ENCODE data around the gene NSUN4. TPM values are rescaled to one million over a fixed set of nuclear protein-coding genes. Genes with fewer than 3 reads are reported as not detected.
A peak's percentile ranks its signal among the peaks of the same experiment; 100 is the strongest.

Gene NSUN4
- total and polyA plus RNA-seq, 9 of the 15 experiments (the other 6 are each of a cell fraction or from before 2014, with no cell fraction given), result 33.4 to 60.2 (median 46.3) TPM

DNA sequence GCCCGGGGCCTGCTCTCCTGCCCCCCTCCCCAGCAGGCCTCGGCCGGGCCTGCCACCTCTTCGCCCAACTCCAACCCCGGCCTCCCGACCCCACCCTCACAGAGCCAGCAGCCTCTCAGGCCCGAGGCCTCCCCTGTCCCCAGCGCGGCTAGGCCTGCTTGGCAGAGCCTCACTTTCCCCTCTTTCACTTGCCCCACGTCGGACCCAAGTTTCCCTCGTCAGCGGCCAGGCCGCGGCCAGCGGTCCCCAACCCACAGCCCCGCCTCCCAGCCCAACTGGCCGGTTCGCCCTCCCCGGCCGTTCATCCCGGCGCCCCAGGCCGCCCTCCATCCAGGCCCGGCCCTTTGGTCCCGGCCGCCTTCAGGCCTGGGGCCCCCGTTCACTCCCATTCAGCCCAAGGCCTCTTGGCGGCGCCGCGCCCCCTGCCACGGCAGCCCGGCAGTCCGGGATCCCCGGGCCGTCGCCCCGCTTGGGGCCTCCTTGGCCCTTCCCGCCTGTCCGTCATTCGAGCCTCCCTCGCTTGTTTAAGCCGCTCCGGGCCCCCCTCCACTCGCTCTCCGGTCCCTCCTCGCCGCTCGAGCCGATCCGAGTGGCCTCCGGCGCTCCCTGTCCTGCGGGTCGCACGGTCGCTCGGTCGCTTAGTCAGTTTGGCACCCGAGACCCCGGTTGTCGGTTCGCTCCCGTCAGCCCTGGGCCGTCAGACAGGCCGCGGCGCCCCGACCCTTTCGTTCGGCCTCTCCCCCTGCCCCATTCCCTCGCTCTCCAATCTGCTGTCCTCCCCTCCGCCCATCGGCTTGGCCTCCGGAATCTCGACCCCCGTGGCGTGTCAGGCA lies 38.6 kb upstream of the NSUN4 start (continued):
- TF ChIP-seq, protein P1, sequence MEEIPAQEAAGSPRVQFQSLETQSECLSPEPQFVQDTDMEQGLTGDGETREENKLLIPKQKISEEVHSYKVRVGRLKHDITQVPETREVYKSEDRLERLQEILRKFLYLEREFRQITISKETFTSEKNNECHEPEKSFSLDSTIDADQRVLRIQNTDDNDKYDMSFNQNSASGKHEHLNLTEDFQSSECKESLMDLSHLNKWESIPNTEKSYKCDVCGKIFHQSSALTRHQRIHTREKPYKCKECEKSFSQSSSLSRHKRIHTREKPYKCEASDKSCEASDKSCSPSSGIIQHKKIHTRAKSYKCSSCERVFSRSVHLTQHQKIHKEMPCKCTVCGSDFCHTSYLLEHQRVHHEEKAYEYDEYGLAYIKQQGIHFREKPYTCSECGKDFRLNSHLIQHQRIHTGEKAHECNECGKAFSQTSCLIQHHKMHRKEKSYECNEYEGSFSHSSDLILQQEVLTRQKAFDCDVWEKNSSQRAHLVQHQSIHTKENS (CRISPR knock-in tag; IDR thresholded peaks at IDR 0.05), result no peak
- TF ChIP-seq ZNF318 (IDR thresholded peaks at IDR 0.05; ENCODE audit: borderline replicate concordance in 1 of 2, low read depth in 1 of 2) (0 out of 4 replicates have a peak, but pooled peaks of 1 of the 2 experiments have one; percentile 11), KLF10 (CRISPR knock-in tag; IDR thresholded peaks at IDR 0.05) (no peak), CAMTA2 (CRISPR knock-in tag; conservative IDR thresholded peaks at IDR 0.05) (0 out of 2 replicates have a peak, but pooled peaks have one; percentile 23), PBX2 (CRISPR knock-in tag; IDR thresholded peaks at IDR 0.05; ENCODE audit: low read depth) (peak; percentile 14; the same call in 1 of the 2 replicates), PBX2 (tag; conservative IDR thresholded peaks at IDR 0.05; ENCODE audit: low read depth) (no peak), SP2 (IDR thresholded peaks at IDR 0.05; ENCODE audit: extremely low read depth, low read depth, low read length, poor library complexity, severe bottlenecking) (no peak), ZBTB8A (IDR thresholded peaks at IDR 0.05; ENCODE audit: partially characterized antibody) (no peak), HDGF (IDR thresholded peaks at IDR 0.05) (no peak)
- TF ChIP-seq, protein P2, sequence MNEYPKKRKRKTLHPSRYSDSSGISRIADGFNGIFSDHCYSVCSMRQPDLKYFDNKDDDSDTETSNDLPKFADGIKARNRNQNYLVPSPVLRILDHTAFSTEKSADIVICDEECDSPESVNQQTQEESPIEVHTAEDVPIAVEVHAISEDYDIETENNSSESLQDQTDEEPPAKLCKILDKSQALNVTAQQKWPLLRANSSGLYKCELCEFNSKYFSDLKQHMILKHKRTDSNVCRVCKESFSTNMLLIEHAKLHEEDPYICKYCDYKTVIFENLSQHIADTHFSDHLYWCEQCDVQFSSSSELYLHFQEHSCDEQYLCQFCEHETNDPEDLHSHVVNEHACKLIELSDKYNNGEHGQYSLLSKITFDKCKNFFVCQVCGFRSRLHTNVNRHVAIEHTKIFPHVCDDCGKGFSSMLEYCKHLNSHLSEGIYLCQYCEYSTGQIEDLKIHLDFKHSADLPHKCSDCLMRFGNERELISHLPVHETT (CRISPR knock-in tag; conservative IDR thresholded peaks at IDR 0.05 in 1 of 2, IDR thresholded peaks at IDR 0.05 in 1 of 2), result peak; percentile 32 to 43; a peak in 1 of 4 replicates
